Tongue (tissue), 2 donors: ENCODE results near the gene PPM1M. TPM values are rescaled to one million over a fixed set of nuclear protein-coding genes. Genes with fewer than 3 reads are reported as not detected.
A peak's percentile ranks its signal among the peaks of the same experiment; 100 is the strongest.

Experiments
- DNase-seq: peaks from one replicate; pipeline ENCODE4 v3.0.0-alpha.2; 2015
- total RNA-seq: library from RNA; depleted of rRNA; stranded (reverse); fragments of >200 nt; gene quantifications from one replicate; pipeline ENCODE4 v1.2.3, GENCODE V29; 2014

The PPM1M gene, protein sequence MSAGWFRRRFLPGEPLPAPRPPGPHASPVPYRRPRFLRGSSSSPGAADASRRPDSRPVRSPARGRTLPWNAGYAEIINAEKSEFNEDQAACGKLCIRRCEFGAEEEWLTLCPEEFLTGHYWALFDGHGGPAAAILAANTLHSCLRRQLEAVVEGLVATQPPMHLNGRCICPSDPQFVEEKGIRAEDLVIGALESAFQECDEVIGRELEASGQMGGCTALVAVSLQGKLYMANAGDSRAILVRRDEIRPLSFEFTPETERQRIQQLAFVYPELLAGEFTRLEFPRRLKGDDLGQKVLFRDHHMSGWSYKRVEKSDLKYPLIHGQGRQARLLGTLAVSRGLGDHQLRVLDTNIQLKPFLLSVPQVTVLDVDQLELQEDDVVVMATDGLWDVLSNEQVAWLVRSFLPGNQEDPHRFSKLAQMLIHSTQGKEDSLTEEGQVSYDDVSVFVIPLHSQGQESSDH
- total RNA-seq: 9.9 TPM

DNA sequence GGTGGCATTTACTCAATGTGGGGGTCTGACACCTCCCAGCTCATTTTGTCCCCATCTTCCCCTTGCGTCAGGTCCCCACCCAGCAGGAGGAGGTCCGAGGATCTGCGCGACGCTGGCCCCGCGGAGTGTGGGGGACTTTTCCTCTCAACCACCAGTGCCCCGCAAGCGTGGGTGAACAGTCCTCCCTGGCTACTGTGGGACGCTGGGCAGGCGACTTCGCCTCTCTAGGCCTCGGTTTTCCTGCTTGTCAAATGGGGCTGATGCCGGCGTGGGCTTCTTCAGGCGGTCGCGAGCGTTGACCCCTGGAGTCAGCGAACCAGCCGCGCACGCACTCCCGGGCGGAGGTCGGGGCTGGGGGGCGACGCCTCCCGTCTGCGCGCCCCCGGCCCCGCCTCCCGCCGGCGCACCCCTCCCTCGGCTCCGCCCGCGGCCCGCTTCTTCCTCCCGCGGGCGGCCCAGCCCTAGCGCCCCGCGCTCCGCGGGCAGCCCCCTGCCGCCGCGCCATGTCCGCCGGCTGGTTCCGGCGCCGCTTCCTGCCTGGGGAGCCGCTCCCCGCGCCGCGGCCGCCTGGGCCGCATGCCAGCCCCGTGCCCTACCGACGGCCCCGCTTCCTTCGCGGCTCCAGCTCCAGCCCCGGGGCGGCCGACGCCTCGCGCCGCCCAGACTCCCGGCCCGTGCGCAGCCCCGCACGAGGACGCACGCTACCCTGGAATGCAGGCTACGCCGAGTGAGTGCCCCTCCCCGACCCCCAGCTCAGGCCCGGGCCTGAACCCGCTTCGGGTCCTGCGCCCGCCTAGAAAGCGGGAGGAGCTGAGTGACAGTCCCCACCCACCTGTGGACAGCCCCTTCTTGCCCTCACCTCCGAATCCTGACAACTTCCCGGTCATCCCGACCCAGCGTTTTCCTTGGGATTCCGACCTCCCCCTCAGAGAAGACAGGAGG is at the start of gene PPM1M:
Gene PPM1M, plus strand, starts transcription at position 438 of the 942 bp plus-strand sequence. Its CDS starts 66 bp downstream, at position 504.
- peak; percentile 58 for DNase-seq

DNA sequence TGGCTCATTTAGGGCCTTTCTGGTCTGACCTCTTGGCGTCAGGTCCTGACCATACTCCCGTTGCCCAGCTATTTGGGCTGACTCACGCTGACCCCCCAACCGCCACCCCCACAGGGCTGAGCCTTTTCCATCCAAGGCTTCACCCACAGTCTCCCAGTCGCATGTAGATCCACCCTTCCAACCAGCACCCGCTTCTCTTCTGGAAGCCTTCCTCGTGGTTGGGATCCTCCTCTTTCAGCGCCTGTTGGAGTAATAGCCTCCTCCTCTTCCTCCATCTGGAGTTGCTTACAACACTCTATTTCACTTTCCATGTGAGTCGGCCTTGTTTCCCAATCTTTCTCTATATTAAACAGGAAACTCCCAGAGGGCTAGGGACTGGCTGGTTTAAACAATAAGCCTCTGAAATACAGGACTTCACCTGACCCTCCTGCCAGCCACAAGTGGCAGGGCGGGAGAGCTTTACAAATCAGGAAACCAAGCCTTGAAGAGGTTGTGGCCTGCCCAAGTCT is 49.7 kb upstream of the PPM1M start:
- no peak for DNase-seq

DNA sequence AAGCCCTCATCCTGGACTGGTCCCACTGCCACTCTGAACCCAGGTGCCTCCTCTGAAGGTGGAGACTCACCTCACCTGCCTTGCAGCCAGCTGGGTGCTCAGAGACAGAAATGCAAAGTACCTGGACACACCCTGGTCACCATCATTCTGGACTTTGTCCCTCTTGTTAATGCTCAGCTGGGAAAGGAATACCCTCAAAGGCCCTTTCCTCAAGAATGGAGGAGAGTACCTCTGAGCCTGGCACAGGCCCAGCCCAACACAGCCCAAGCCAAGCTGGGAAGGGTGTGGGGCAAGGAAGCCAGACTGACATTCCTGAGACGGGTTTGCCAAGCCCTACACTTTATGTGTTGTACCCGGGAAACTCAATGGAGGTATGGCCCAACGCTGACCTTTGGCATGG is 48.6 kb upstream of the PPM1M start:
- no peak for DNase-seq

DNA sequence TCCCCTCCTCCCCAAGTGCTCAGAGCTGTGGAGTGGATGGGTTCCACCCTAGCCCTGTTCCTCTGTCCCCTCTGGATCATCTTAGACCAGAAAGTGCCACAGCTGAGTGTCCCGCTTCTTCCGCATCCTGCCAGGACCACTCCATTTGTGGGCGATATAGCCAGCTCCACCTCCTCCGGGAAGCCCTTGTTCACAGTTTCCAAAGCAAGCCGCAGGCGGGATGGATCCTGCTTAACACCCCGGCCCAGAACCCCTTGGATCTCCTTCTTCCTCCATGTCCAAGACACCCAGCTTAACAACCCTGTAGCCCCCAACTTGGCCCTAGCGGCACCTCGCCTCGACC is 48.1 kb upstream of the PPM1M start:
- DNase-seq: no peak

DNA sequence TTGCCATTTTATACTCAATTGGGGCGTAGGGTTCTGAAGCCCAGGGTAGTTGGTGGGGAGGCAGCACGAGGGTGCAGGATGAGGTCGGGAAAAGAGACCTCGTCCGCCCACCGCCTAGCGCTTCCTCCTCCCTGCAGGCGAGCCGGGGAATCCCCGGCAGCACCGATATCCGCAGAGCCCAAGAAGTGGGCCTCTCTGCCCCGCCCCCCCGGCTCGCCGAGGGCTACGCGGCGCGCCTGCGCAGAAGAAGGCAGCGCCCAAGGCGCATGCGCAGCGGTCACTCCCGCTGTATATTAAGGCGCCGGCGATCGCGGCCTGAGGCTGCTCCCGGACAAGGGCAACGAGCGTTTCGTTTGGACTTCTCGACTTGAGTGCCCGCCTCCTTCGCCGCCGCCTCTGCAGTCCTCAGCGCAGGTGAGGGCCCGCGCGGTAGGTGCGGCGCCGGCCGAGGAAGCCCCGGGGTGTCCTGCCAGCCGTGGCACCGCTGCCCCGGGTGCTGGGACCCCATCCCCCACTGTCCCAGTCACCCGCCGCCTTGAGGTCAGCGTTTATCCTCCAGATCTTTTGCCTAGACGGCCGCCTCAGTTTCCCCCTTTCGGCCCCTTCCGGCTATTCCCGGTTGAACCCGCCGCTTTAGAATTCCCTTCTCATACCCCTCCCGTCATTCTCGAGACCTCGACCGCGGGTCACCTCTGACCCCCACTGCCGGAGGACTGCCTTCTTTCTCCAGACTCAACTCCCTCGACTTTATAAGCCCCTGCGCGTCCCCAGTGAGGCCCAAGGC is 47.5 kb upstream of the PPM1M start, which contains the start of gene ALAS1:
Gene ALAS1, plus strand, starts transcription at position 319 of the 784 bp plus-strand sequence. CDS start 1,082 bp downstream, outside the sequence.
- peak; percentile 97 for DNase-seq

DNA sequence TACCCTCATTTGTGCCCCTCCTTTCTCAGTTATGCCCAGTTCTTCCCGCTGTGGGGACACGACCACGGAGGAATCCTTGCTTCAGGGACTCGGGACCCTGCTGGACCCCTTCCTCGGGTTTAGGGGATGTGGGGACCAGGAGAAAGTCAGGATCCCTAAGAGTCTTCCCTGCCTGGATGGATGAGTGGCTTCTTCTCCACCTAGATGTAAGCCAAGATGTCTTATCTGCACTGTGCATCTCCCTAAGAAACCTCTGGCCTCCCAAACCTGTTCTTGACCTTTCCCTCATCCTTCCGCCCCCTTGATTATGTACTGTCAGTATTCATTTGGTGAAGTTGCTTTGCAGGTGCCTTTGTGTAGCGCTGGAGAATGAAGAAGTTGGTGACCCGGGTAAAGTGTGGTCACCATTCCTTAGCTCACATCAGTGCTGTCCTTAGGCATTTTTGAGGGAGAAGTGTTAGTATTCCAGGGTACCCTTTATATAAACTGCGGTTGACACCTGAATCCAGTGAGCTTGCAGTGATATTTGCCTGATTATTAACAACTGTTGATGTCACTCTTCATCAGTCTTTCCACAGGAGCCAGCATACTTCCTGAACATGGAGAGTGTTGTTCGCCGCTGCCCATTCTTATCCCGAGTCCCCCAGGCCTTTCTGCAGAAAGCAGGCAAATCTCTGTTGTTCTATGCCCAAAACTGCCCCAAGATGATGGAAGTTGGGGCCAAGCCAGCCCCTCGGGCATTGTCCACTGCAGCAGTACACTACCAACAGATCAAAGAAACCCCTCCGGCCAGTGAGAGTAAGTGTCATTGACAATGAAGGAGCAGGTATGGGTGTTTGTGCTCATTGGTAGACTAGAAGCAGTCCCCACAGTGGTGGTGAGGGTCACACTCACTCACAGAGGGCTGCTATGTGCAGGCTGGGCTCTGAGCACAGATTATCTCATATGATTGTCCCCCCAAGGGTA is 46.6 kb upstream of the PPM1M start:
- DNase-seq: no peak

DNA sequence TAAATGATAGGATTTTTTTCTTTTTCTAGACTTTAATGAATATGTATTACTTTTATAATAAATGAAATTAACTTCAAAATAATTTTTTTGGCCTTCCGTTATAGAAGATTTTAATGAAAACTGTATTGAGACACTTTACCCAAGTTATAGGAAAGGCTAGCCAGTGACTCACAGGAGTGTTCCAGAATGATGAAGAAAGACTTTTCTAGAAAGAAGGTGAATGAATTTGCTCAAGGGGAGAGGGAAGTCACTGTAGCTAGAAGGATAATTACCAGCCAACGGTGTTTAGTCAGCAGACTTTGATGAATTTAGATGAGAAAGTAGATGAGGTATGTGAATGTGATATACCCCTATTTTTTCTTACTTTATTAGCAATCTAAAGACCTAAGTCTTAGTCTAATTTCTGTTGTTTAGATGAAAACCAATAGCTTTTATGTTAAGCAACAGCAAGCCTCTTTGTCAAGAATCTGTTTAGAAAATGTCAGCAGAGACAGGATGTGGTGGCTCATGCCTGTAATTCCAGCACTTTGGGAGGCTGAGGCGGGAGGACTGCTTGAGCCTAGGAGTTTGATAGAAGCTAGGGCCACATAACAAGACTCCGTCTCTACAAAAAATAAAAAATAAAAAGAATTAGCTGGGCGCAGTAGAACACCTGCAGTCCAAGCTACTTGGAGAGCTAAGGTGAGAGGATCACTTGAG is 44.4 kb upstream of the PPM1M start:
- DNase-seq: no peak

DNA sequence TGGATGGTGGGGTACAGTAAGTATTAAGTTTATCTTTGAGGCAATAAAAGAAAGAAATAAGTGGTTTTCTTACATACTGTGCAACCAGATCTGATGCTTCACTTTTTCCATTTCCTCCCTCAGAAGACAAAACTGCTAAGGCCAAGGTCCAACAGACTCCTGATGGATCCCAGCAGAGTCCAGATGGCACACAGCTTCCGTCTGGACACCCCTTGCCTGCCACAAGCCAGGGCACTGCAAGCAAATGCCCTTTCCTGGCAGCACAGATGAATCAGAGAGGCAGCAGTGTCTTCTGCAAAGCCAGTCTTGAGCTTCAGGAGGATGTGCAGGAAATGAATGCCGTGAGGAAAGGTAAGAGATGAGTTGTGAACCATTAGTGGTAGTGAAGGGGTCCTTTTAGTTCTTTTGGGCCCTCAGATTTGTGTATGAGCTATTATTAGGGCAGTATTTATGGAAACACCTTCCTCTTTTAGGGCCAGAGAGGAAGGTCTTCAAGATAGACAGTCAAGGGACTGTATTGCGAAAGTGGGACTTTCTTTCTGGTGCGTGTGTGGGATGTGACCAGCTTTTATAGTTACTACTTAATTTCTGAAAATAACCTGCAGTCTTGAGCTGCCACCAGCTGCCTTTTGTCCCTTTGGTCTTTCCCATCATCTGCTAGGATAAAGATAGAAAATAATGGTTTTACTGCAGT is 43.0 kb upstream of the PPM1M start:
- DNase-seq: no peak

DNA sequence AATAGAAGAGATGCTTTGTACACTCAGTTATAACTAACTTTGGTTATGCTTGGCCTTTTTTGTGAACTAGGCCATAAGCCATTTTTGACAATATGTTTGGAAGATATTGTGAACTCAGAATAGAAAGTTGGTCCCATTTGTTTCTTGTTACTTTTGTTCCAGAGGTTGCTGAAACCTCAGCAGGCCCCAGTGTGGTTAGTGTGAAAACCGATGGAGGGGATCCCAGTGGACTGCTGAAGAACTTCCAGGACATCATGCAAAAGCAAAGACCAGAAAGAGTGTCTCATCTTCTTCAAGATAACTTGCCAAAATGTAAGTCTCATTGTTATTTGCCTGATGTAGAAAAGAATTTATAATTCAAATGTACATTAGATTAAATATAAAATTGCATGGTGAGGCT is 41.9 kb upstream of the PPM1M start:
- no peak for DNase-seq

DNA sequence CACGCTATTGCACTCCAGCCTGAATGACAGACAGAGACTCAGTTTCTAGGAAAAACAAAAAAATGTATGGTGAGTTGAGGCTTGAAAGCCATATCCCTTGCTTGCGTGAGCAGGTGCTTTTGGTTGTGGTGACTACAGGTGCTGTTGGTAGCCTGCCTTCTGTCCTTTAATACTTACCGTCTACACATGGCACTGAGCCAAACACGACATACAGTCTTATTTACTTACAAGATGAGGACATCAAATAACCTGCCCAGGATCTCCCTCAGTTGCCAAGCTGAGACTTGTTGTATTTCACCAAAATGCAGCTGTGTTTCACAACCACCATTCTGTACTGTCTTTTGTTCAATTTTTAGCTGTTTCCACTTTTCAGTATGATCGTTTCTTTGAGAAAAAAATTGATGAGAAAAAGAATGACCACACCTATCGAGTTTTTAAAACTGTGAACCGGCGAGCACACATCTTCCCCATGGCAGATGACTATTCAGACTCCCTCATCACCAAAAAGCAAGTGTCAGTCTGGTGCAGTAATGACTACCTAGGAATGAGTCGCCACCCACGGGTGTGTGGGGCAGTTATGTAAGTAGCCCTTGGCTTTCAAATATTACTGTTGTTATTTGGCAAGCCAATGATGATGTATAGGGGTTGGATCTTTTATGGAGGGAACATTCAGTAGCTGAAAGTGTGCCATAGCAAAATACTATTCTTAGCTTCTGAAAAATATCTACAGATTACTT is 41.1 kb upstream of the PPM1M start:
- DNase-seq: peak; percentile 67

DNA sequence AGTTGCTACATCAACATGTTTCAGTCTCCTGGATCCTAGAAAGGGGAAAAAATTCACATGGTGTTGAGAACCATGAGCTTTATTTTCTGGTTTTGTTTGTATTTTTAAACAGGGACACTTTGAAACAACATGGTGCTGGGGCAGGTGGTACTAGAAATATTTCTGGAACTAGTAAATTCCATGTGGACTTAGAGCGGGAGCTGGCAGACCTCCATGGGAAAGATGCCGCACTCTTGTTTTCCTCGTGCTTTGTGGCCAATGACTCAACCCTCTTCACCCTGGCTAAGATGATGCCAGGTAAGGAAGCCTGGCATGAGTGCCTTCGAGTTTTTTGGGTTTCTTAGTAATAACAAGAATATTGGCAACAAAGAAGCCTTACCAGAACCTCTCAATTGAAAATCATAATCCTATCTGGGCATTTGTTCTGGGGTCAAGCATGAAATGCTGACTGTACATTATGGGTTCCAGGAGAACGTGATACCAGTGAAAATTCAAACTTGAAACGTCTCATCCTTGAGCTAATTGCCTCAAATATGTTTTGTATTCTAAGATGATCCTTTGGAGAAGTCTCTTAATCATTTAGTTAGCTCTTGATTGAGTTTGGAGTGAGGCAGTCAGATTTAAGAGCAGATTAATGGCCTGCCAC is 39.7 kb upstream of the PPM1M start:
- DNase-seq: no peak

DNA sequence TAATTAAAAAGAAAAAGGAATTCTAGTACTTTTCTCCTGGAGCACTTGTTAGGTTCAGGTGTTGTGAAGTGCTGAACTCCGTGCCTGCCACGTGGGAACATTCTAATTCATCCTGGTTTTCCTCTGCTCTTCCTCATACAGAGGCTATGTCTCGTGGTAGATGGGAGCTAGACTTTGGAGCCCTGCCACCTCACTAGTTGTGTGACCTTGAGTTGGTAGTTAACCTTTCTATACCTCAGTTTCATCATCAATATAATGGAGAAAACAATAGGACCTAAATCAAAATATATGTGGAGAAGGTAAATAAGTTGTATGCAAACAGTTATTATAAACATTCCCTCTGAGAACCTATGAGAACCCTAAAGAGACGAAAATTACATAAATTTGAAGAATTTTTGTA is 37.0 kb upstream of the PPM1M start:
- DNase-seq: no peak

DNA sequence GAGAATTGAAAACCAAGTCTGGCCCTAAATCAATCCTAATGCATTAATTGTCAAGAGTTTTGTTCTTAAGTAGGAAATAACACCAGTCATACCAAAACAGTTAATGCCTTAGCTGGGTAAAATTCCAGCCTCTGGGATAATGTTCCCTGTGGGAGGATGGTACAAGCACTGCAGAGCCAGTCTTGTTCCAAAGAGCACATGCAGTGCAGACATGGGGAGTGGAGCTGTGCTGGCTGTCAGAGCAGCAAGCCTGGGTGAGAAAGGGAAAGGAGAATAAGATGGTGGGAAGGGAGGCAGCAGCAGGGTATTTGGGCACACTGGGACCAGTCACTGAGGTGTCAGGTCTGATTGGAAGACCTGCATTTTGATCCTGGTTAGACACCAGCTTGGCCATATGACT is 35.5 kb upstream of the PPM1M start:
- no peak for DNase-seq

DNA sequence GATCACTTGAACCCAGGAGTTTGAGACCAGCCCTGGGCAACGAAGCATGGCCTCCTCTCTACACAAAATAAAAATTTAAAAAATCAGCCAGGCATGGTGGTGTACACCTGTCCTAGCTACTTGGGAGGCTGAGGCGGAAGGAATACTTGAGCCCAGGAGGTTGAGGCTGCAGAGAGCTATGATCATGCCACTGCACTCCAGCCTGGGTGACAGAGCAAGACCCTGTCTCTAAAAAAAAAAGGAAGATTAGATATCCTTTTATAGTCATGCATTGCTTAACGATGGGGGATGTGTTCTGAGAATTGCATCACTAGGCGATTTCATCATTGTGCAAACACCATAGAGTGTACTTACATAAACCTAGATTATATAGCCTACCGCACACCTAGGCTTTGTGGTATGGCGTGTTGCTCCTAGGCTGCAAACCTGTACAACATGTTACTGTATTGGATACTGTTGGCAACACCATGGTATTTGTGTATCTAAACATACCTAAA is 35.0 kb upstream of the PPM1M start:
- peak; percentile 43 for DNase-seq

DNA sequence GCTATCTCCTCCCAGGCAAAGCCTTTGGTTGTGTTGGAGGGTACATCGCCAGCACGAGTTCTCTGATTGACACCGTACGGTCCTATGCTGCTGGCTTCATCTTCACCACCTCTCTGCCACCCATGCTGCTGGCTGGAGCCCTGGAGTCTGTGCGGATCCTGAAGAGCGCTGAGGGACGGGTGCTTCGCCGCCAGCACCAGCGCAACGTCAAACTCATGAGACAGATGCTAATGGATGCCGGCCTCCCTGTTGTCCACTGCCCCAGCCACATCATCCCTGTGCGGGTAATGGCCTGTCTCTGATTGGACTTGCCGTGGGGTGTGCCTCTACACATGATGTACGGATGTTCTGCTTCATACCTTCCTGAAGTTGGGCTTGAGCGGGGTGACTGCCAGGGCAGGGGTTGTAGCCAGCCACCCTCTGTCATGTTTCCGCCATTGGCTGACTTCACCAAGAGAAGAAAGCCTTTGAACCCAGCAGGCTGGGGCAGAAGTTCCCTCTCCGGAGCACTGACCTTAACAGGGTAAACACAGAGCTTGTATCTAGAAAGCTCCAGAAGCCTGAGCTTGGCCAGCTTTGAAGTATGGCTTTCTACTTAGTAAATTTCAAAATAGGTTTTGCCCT is 34.2 kb upstream of the PPM1M start:
- DNase-seq: no peak

DNA sequence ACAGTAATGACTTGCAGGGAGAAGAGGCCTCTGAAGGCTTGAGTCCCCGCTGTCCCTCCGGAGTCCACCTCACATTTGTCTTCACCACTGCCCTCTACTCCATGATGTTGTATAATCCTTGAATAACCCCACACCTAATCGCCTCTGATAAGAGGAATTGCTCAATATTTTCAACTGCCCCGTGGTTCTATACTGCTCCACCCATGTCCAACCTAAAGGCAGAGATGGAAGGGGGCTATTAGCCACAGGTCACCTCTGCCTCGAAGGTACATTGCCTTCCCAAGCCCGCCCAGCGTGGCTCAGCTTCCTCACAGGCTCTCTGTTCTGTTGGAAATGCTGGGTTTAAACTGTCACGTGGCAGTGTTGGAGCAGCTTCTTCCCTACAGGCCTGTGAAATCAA is 32.6 kb upstream of the PPM1M start:
- no peak for DNase-seq

DNA sequence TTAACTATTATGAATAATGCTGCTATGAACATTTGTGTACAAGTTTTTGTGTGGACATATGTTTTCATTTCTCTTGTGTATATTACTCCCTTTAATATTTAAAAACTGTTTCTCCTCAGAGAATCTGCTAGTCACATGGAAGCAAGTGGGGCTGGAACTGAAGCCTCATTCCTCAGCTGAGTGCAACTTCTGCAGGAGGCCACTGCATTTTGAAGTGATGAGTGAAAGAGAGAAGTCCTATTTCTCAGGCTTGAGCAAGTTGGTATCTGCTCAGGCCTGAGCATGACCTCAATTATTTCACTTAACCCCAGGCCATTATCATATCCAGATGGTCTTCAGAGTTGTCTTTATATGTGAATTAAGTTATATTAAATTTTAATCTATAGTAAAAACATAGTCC is 31.7 kb upstream of the PPM1M start:
- DNase-seq: no peak

DNA sequence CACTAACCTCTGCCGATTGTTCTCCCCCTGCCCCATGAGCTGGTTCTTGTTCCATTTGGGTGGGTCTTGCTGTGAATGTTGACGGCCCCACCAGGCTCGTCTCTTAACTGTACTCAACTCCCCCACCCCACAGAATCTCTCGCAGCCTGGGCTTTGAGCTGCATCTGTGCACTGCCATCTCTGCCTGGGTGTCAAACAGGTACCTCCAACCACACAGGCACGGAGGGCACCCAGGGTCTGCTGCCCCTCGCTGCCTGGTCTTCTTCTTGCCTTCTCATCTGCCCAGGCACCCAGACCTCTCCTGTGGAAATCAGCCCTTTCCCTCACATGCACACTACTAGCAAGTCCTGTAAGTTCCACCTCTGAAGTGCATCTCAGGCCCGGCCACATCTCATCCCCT is 30.2 kb upstream of the PPM1M start:
- no peak for DNase-seq
